Measurements from ENCODE around the gene TFDP2. TPM values are rescaled to one million over a fixed set of nuclear protein-coding genes. Genes with fewer than 3 reads are reported as not detected.
"Not testable (repeated sequence)": the region's sequence is repeated elsewhere in the genome, so short reads cannot be mapped to it uniquely, and the experiment has no call there.

Gene TFDP2
- total RNA-seq, 1 donor from 2014 or later: 56.4 TPM

- intact Hi-C loops (cut with DNase I): loop anchor here (10.0 kb wide), 1 partner anchor 196 kb away; the partner anchor contains the start of gene GK5
- DNase-seq (ENCODE audit: low spot score): no peak
Observed at GRCh38 chr3:142029052-142029642, 120.2 kb downstream of the TFDP2 start.

- no peak for DNase-seq (ENCODE audit: low spot score)
- intact Hi-C loops (cut with DNase I): loop anchor here (10.0 kb wide), 1 partner anchor 196 kb away; the partner anchor contains the start of gene GK5
Observed at GRCh38 chr3:142028243-142028777, 121.0 kb downstream of the TFDP2 start.

- intact Hi-C loops (cut with DNase I): loop anchor here (10.0 kb wide), 1 partner anchor 197 kb away; the partner anchor contains the start of gene GK5
Observed at GRCh38 chr3:142027735-142028134, 121.6 kb downstream of the TFDP2 start.

GRCh38 chr3:142027300-142027699 is 122.0 kb downstream of the TFDP2 start:
- intact Hi-C loops (cut with DNase I): loop anchor here (10.0 kb wide), 1 partner anchor 198 kb away; the partner anchor contains the start of gene GK5
- no peak for DNase-seq (ENCODE audit: low spot score)

More at GRCh38 chr3:142027735-142028134, 121.6 kb downstream of the TFDP2 start:
- no peak for DNase-seq (ENCODE audit: low spot score)

- intact Hi-C loops (cut with DNase I): loop anchor here (10.0 kb wide), 1 partner anchor 198 kb away; the partner anchor contains the start of gene GK5
- no peak for DNase-seq (ENCODE audit: low spot score)
Observed at GRCh38 chr3:142026333-142026732, 123.0 kb downstream of the TFDP2 start.

GRCh38 chr3:142022381-142022780 is 127.0 kb downstream of the TFDP2 start:
- intact Hi-C loops (cut with DNase I): loop anchor here (5.0 to 10.0 kb wide), 2 partner anchors 202 to 260 kb away; partner anchors contain the start of gene GK5
- no peak for DNase-seq (ENCODE audit: low spot score)

GRCh38 chr3:142021127-142021526 is 128.2 kb downstream of the TFDP2 start:
- intact Hi-C loops (cut with DNase I): loop anchor here (5.0 to 10.0 kb wide), 2 partner anchors 204 to 261 kb away; partner anchors contain the start of gene GK5
- no peak for DNase-seq (ENCODE audit: low spot score)

GRCh38 chr3:142019794-142020320 is 129.5 kb downstream of the TFDP2 start:
- no peak for DNase-seq (ENCODE audit: low spot score)
- intact Hi-C loops (cut with DNase I): loop anchor here (5.0 to 10.0 kb wide), 2 partner anchors 205 to 262 kb away; partner anchors contain the start of gene GK5

- intact Hi-C loops (cut with DNase I): no loop called here
- no peak for DNase-seq (ENCODE audit: low spot score)
Observed at GRCh38 chr3:142013993-142014392, 135.4 kb downstream of the TFDP2 start.

GRCh38 chr3:142013326-142013980 is 135.9 kb downstream of the TFDP2 start:
- intact Hi-C loops (cut with DNase I): no loop called here
- DNase-seq (ENCODE audit: low spot score): no peak

GRCh38 chr3:142009029-142009428 is 140.3 kb downstream of the TFDP2 start:
- intact Hi-C loops (cut with DNase I): no loop called here
- no peak for DNase-seq (ENCODE audit: low spot score)

GRCh38 chr3:142007710-142008399 is 141.5 kb downstream of the TFDP2 start:
- intact Hi-C loops (cut with DNase I): no loop called here
- DNase-seq (ENCODE audit: low spot score): no peak

- intact Hi-C loops (cut with DNase I); DNase-seq (ENCODE audit: low spot score): not testable (repeated sequence)
Observed at GRCh38 chr3:142004957-142005356, 144.4 kb downstream of the TFDP2 start.

- no peak for DNase-seq (ENCODE audit: low spot score)
- intact Hi-C loops (cut with DNase I): no loop called here
Observed at GRCh38 chr3:142004025-142004424, 145.3 kb downstream of the TFDP2 start.

- intact Hi-C loops (cut with DNase I): no loop called here
- no peak for DNase-seq (ENCODE audit: low spot score)
Observed at GRCh38 chr3:142003291-142003690, 146.1 kb downstream of the TFDP2 start.

GRCh38 chr3:142000325-142000870 is 148.9 kb downstream of the TFDP2 start:
- intact Hi-C loops (cut with DNase I): no loop called here
- DNase-seq (ENCODE audit: low spot score): no peak

- intact Hi-C loops (cut with DNase I): no loop called here
- DNase-seq (ENCODE audit: low spot score): no peak
Observed at GRCh38 chr3:141998669-141999290, 150.6 kb downstream of the TFDP2 start.

GRCh38 chr3:141996437-141996836 is 152.9 kb downstream of the TFDP2 start:
- intact Hi-C loops (cut with DNase I): no loop called here

GRCh38 chr3:141994856-141995255 is 154.5 kb downstream of the TFDP2 start:
- no peak for DNase-seq (ENCODE audit: low spot score)
- intact Hi-C loops (cut with DNase I): no loop called here

More at GRCh38 chr3:141996437-141996836, 152.9 kb downstream of the TFDP2 start:
- no peak for DNase-seq (ENCODE audit: low spot score)

Measured in cardiac septum (tissue), 1 donor.